22Rv1 (cell line): Measurements from ENCODE around the gene OXCT1.

Source experiments
- CTCF ChIP-seq: fragments of 450-650 bp; IDR thresholded peaks from 2 replicates; pipeline ENCODE4 v1.5.1; 2017; ENCODE audit warnings: mild to moderate bottlenecking
- ZFX ChIP-seq: fragments of 450-650 bp; IDR thresholded peaks from 2 replicates; pipeline ENCODE4 v1.6.1; 2017; ENCODE audit warnings: antibody characterized with exemption, borderline replicate concordance

DNA sequence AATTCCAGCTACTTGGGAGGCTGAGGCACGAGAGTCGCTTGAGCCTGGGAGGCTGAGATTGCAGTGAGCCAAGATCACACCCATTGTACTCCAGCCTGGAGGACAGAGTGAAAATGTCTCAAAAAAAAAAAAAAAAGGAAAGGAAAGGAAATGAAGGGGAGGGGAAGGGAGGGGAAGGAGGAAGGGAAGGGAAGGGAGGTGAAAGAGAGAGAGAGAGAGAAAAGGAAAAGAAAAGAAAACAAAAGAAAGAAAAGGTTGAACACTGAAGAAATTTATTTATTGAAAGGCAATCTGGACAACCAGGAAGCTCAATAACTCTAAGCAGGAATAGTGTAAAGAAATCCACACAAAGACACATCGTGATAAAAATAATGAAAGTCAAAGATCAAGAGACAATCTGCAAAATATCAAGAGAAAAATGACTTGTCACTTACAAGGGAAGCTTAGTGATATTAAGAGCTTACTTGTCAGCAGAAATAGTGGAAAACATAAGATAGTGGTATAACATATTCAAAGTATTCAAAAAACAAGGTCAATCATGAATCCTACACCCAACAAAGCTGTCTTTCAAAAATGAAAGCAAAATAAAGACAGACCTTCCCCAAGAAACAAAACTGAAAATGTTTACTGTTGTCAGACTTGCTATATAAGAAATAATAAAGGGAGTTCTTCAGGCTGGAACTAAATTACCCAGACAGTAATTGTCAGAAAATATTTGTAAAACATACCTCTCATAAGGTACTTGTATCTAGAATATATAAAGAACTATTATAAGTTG is 23.0 kb upstream of the OXCT1 start:
- TF ChIP-seq CTCF (no peak), ZFX (no peak)
